Common myeloid progenitor, CD34-positive (primary cell): ENCODE measurements around the gene CPA1.

Experiments
- CTCF ChIA-PET: fragments of 350-600 bp; sonication (Branson Sonifier 250); formaldehyde crosslinking; loops from one replicate; lab custom pipeline; 2021; ENCODE audit warnings: antibody characterized with exemption; lab: Charles Lee
- POLR2A ChIA-PET: fragments of 350-600 bp; sonication (Branson Sonifier 250); formaldehyde crosslinking; loops from one replicate; lab custom pipeline; 2021; ENCODE audit warnings: antibody characterized with exemption; lab: Charles Lee
- DNase-seq, 3 donors: peaks; one replicate each; pipeline versions ENCODE4 v3.0.0 to v3.0.0-alpha.2; 2013
- H3K27ac ChIP-seq, 2 experiments: 1 replicate in 1 of 2; 2 replicates in 1 of 2; pipeline ENCODE4 v1.7.0; 2013; ENCODE audit warnings: inconsistent platforms in 2 of 2, low read length in 2 of 2, mild to moderate bottlenecking in 2 of 2, low read depth in 1 of 2, moderate library complexity in 1 of 2; ENCODE audit not compliant: severe bottlenecking in 2 of 2, insufficient read depth in 1 of 2, poor library complexity in 1 of 2
- H3K27me3 ChIP-seq, 5 experiments: replicated peaks in 2 of 5; 1 replicate in 3 of 5; 2 replicates in 2 of 5; pipeline versions ENCODE4 v1.6.1 to v1.7.0; 2013; ENCODE audit warnings: low read length in 4 of 5, mild to moderate bottlenecking in 2 of 5, moderate library complexity in 2 of 5, inconsistent platforms in 1 of 5; ENCODE audit not compliant: insufficient read depth in 5 of 5, control insufficient read depth in 4 of 5
- H3K36me3 ChIP-seq, 4 experiments: 1 replicate in 2 of 4; 2 replicates in 2 of 4; pipeline versions ENCODE4 v1.6.1 to v1.7.0; 2013; ENCODE audit warnings: low read length in 3 of 4, control low read depth in 1 of 4, mild to moderate bottlenecking in 1 of 4; ENCODE audit not compliant: control insufficient read depth in 4 of 4, insufficient read depth in 4 of 4
- H3K4me1 ChIP-seq, 4 experiments: 1 replicate in 3 of 4; 2 replicates in 1 of 4; pipeline versions ENCODE4 v1.6.1 to v1.7.1; 2013; ENCODE audit warnings: low read length in 3 of 4, mild to moderate bottlenecking in 3 of 4, control low read depth in 1 of 4, inconsistent platforms in 1 of 4, moderate library complexity in 1 of 4; ENCODE audit not compliant: control insufficient read depth in 4 of 4, insufficient read depth in 4 of 4; ENCODE audit errors: control extremely low read depth in 1 of 4
- H3K4me3 ChIP-seq, 7 experiments: 1 replicate in 4 of 7; 2 replicates in 3 of 7; pipeline versions ENCODE4 v1.5.1 to v1.7.0; 2013; ENCODE audit warnings: mild to moderate bottlenecking in 7 of 7, low read length in 6 of 7, moderate library complexity in 6 of 7, inconsistent platforms in 2 of 7, low read depth in 2 of 7, control low read depth in 1 of 7; ENCODE audit not compliant: insufficient read depth in 4 of 7, control insufficient read depth in 1 of 7; ENCODE audit errors: extremely low read depth in 1 of 7
- H3K9me3 ChIP-seq, 5 experiments: 1 replicate in 4 of 5; 2 replicates in 1 of 5; pipeline versions ENCODE4 v1.6.1 to v1.7.1; 2013; ENCODE audit warnings: low read length in 4 of 5, mild to moderate bottlenecking in 2 of 5, inconsistent platforms in 1 of 5, low read depth in 1 of 5, moderate library complexity in 1 of 5; ENCODE audit not compliant: control insufficient read depth in 4 of 5, insufficient read depth in 2 of 5; ENCODE audit errors: control extremely low read depth in 1 of 5
- WGBS: methylation state at CpG from one replicate; pipeline ENCODE4 v1.1.5; 2013; ENCODE audit not compliant: insufficient coverage; 5-methylcytosine and 5-hydroxymethylcytosine counted together

The CPA1 gene

GRCh38 chr7:130383187-130383980, 3.1 kb downstream of the CPA1 start:
- ChIA-PET CTCF (no interaction called here), POLR2A (no interaction called here)
- DNase-seq: no peak
- Histone ChIP-seq H3K27me3 (no peaks in the 10 kb centered on the region), H3K9me3 (no peaks in the 10 kb centered on the region), H3K4me1 (peaks cover 0 to 9% (median 7%) of the 10 kb centered on the region in 4 experiments), H3K27ac (no peak overlapping the region), H3K4me3 (no peak overlapping the region), H3K36me3 (no peaks in the 10 kb centered on the region)
- 95% methylated on average over 13 of the region's 18 CpGs for WGBS

- peaks cover 0 to 9% (median 7%) of the 10 kb centered on the region in 4 experiments for H3K4me1 ChIP-seq
- no peak overlapping the region for H3K27ac ChIP-seq
- DNase-seq: no peak
- POLR2A ChIA-PET: no interaction called here
- no peaks in the 10 kb centered on the region for H3K27me3 ChIP-seq
- CTCF ChIA-PET: interaction anchor here (1.0 to 1.2 kb wide), 2 partner anchors 10 to 38 kb away, joined by 3 read pairs; no protein-coding TSS in a partner anchor
- H3K4me3 ChIP-seq: no peak overlapping the region
- 50% methylated on average over 10 of the region's 10 CpGs for WGBS
- H3K9me3 ChIP-seq: no peaks in the 10 kb centered on the region
- H3K36me3 ChIP-seq: no peaks in the 10 kb centered on the region
Observed at GRCh38 chr7:130384371-130384801, 4.1 kb downstream of the CPA1 start.

DNA sequence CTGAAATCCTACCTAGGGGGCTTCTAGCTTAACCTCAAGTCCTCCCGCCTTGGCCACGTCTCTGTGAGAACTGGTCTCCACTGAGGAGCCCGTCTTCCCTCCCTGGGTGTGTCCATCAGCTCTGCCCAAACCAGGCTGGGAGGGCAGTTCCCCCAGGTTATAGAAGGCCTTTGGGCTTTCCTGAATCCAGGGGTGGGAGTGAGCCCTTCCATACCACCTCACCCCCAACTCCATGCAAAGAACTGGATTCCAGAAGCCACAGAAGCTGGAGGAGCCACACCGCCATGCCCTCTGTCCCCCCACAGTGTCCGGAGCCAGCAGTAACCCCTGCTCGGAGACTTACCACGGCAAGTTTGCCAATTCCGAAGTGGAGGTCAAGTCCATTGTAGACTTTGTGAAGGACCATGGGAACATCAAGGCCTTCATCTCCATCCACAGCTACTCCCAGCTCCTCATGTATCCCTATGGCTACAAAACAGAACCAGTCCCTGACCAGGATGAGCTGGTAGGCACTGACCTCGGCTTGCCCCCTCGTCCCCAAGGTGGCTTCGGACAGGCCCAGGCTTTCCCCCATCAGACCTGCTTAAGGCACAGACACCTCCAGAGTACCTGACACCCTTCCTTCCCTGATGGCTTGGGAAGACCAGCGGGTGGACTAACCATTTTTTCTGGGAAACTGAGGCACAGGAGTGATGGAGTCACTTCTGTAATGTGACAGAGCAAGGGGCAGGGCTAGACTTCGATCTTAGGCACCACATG, 4.7 kb downstream of the CPA1 start:
- H3K9me3 ChIP-seq: no peaks in the 10 kb centered on the region
- no peak overlapping the region for H3K27ac ChIP-seq
- H3K4me3 ChIP-seq: no peak overlapping the region
- no peaks in the 10 kb centered on the region for H3K27me3 ChIP-seq
- peaks cover 0 to 9% (median 7%) of the 10 kb centered on the region in 4 experiments for H3K4me1 ChIP-seq
- WGBS: 100% methylated on average over 10 of the region's 13 CpGs
- no peaks in the 10 kb centered on the region for H3K36me3 ChIP-seq
- POLR2A ChIA-PET: no interaction called here
- CTCF ChIA-PET: interaction anchor here (1.0 to 1.2 kb wide), 2 partner anchors 9 to 37 kb away, joined by 3 read pairs; no protein-coding TSS in a partner anchor
- DNase-seq: no peak

GRCh38 chr7:130385600-130386066, 5.3 kb downstream of the CPA1 start:
- H3K4me3 ChIP-seq: no peak overlapping the region
- DNase-seq: no peak
- POLR2A ChIA-PET: no interaction called here
- no peaks in the 10 kb centered on the region for H3K27me3 ChIP-seq
- CTCF ChIA-PET: interaction anchor here (1.0 kb wide), 1 partner anchor 37 kb away, joined by 3 read pairs; no protein-coding TSS in a partner anchor
- no peaks in the 10 kb centered on the region for H3K36me3 ChIP-seq
- 98% methylated on average over 6 of the region's 6 CpGs for WGBS
- H3K4me1 ChIP-seq: peaks cover 0 to 9% (median 7%) of the 10 kb centered on the region in 4 experiments
- H3K9me3 ChIP-seq: no peaks in the 10 kb centered on the region
- H3K27ac ChIP-seq: no peak overlapping the region

DNA sequence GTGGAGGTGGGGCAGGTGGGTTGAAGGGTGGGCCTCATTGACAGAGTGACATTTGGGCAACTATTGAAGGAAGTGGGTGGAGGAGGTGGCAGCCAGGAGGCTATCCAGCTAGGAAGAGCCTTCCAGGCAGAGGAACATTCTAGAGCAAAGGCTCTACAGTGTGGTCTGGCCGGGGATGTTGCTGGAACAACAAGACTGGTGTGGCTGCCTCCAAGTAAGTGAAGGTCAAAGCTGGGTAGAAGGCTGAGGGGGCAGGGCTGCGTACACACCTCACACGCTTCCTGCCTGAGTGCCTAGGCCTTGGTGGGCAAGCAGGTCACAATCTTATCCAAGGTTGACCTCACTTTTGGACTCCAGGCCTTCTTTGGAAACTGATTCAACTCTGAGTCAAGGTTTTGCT, 6.6 kb downstream of the CPA1 start:
- no peaks in the 10 kb centered on the region for H3K9me3 ChIP-seq
- WGBS: 100% methylated on average over 3 of the region's 3 CpGs
- CTCF ChIA-PET: no interaction called here
- DNase-seq: no peak
- no peaks in the 10 kb centered on the region for H3K27me3 ChIP-seq
- H3K36me3 ChIP-seq: no peaks in the 10 kb centered on the region
- H3K27ac ChIP-seq: no peak overlapping the region
- no peak overlapping the region for H3K4me3 ChIP-seq
- H3K4me1 ChIP-seq: peaks cover 0 to 12% (median 7%) of the 10 kb centered on the region in 4 experiments
- POLR2A ChIA-PET: no interaction called here

- CTCF ChIA-PET: no interaction called here
- Histone ChIP-seq H3K36me3 (no peaks in the 10 kb centered on the region), H3K4me3 (no peak overlapping the region), H3K27me3 (no peaks in the 10 kb centered on the region), H3K27ac (no peak overlapping the region), H3K9me3 (no peaks in the 10 kb centered on the region), H3K4me1 (peaks cover 0 to 12% (median 8%) of the 10 kb centered on the region in 4 experiments)
- 94% methylated on average over 3 of the region's 3 CpGs for WGBS
- DNase-seq: no peak
- POLR2A ChIA-PET: no interaction called here
Observed at GRCh38 chr7:130387306-130387627, 7.0 kb downstream of the CPA1 start.
